CD4-positive, alpha-beta T cell (primary cell): Measurements from ENCODE around the gene KCNH1. TPM values are rescaled to one million over a fixed set of nuclear protein-coding genes. Genes with fewer than 3 reads are reported as not detected.

ENCODE experiments used
- ATAC-seq: fragments of 200-7000 bp; cut with Tn5 transposase; one replicate; pipeline ENCODE4 v1.10.0; 2022; ENCODE audit warnings: mild to moderate bottlenecking; ENCODE audit not compliant: poor library complexity
- CTCF ChIA-PET: fragments of 350-600 bp; sonication (Branson Sonifier 250); formaldehyde crosslinking; loops from one replicate; lab custom pipeline; 2021; ENCODE audit warnings: antibody characterized with exemption, inconsistent platforms; lab: Charles Lee
- POLR2A ChIA-PET: fragments of 350-600 bp; sonication (Branson Sonifier 250); formaldehyde crosslinking; loops from one replicate; lab custom pipeline; 2021; ENCODE audit warnings: antibody characterized with exemption, inconsistent platforms; lab: Charles Lee
- DNase-seq, 14 experiments: peaks; one replicate each; pipeline ENCODE4 v3.0.0-alpha.2; 2013 to 2020; ENCODE audit warnings: mixed read lengths in 2 of 14
- H3K27ac ChIP-seq, 2 donors: one replicate each; pipeline versions ENCODE4 v1.5.1 to v1.7.0; 2013; ENCODE audit warnings: low read length in 2 of 2, low read depth in 1 of 2, mild to moderate bottlenecking in 1 of 2
- H3K27me3 ChIP-seq, 2 experiments: 1 replicate in 1 of 2; 2 replicates in 1 of 2; pipeline versions ENCODE4 v1.6.1 to v1.7.0; 2013; ENCODE audit warnings: low read length in 2 of 2, control low read depth in 1 of 2, mild to moderate bottlenecking in 1 of 2, moderate library complexity in 1 of 2; ENCODE audit not compliant: insufficient read depth in 2 of 2, control insufficient read depth in 1 of 2
- H3K36me3 ChIP-seq: one replicate; pipeline ENCODE4 v1.6.1; 2013; ENCODE audit warnings: low read length, control low read depth; ENCODE audit not compliant: insufficient read depth
- H3K4me1 ChIP-seq: one replicate; pipeline ENCODE4 v1.6.1; 2013; ENCODE audit warnings: low read length, control low read depth; ENCODE audit not compliant: insufficient read depth
- H3K4me3 ChIP-seq: one replicate; pipeline ENCODE4 v1.5.1; 2013; ENCODE audit warnings: mild to moderate bottlenecking, low read length, moderate library complexity
- H3K9me3 ChIP-seq, 2 experiments: 1 replicate in 1 of 2; 2 replicates in 1 of 2; pipeline versions ENCODE4 v1.6.1 to v1.7.0; 2013; ENCODE audit warnings: low read length in 2 of 2, mild to moderate bottlenecking in 2 of 2, control low read depth in 1 of 2, moderate library complexity in 1 of 2; ENCODE audit not compliant: control insufficient read depth in 1 of 2, insufficient read depth in 1 of 2
- H3K27ac Mint-ChIP-seq: one replicate; pipeline ENCODE4 v1.8.0; 2020; ENCODE audit warnings: mixed read lengths
- H3K27me3 Mint-ChIP-seq: one replicate; pipeline ENCODE4 v1.8.0; 2021; ENCODE audit warnings: mixed read lengths
- H3K36me3 Mint-ChIP-seq: one replicate; pipeline ENCODE4 v1.8.0; 2021; ENCODE audit warnings: low read depth, mixed read lengths
- H3K4me1 Mint-ChIP-seq: one replicate; pipeline ENCODE4 v1.8.0; 2021; ENCODE audit warnings: low read depth, mixed read lengths
- H3K4me3 Mint-ChIP-seq: one replicate; pipeline ENCODE4 v1.8.0; 2020; ENCODE audit warnings: mild to moderate bottlenecking, mixed read lengths
- H3K9me3 Mint-ChIP-seq: one replicate; pipeline ENCODE4 v1.8.0; 2020; ENCODE audit warnings: mixed read lengths
- CTCF ChIP-seq: fragments of 200-600 bp; IDR thresholded peaks from one replicate; pipeline ENCODE4 v1.8.0; 2022; ENCODE audit warnings: antibody characterized with exemption, mild to moderate bottlenecking
- intact Hi-C, 2 experiments: fragments of 100-400 bp; cut with DNase I in 1 of 2; cut with micrococcal nuclease in 1 of 2; formaldehyde crosslinking; loops; one replicate each; pipeline versions ENCODE4 v1.15.1 to v1.9.0; 2023 to 2025; cut with DNase I, micrococcal nuclease
- total RNA-seq, 174 experiments: library from RNA in 2 of 174; stranded (reverse) in 2 of 174; gene quantifications; one replicate each; pipeline ENCODE4 v1.2.3 and lab custom pipeline; 2021 to 2026

KCNH1 gene
- total RNA-seq, 2 experiments from 2014 or later: not detected

- no peak for ATAC-seq
- intact Hi-C loops: no loop called here
- no peaks in the 10 kb centered on the region for H3K36me3 Mint-ChIP-seq
- Histone ChIP-seq H3K9me3 (no peaks in the 10 kb centered on the region), H3K4me1 (no peaks in the 10 kb centered on the region), H3K27ac (no peak overlapping the region), H3K4me3 (no peak overlapping the region), H3K27me3 (no peaks in the 10 kb centered on the region), H3K36me3 (no peaks in the 10 kb centered on the region)
- no peak for TF ChIP-seq CTCF
- CTCF ChIA-PET: no interaction called here
- H3K4me3 Mint-ChIP-seq: no peak overlapping the region
- H3K27ac Mint-ChIP-seq: no peak overlapping the region
- H3K9me3 Mint-ChIP-seq: no peaks in the 10 kb centered on the region
- H3K27me3 Mint-ChIP-seq: no peaks in the 10 kb centered on the region
- no peak for DNase-seq
- POLR2A ChIA-PET: no interaction called here
- H3K4me1 Mint-ChIP-seq: no peaks in the 10 kb centered on the region
Observed at GRCh38 chr1:210706246-210706645, 427.7 kb downstream of the KCNH1 start.

- Histone ChIP-seq H3K36me3 (no peaks in the 10 kb centered on the region), H3K9me3 (no peaks in the 10 kb centered on the region), H3K4me1 (no peaks in the 10 kb centered on the region), H3K27me3 (no peaks in the 10 kb centered on the region), H3K27ac (no peak overlapping the region), H3K4me3 (no peak overlapping the region)
- POLR2A ChIA-PET: no interaction called here
- no peak overlapping the region for H3K4me3 Mint-ChIP-seq
- H3K4me1 Mint-ChIP-seq: no peaks in the 10 kb centered on the region
- no peaks in the 10 kb centered on the region for H3K9me3 Mint-ChIP-seq
- intact Hi-C loops: no loop called here
- ATAC-seq (no peak), DNase-seq (no peak)
- H3K27ac Mint-ChIP-seq: no peak overlapping the region
- H3K27me3 Mint-ChIP-seq: no peaks in the 10 kb centered on the region
- TF ChIP-seq CTCF: no peak
- CTCF ChIA-PET: no interaction called here
- H3K36me3 Mint-ChIP-seq: no peaks in the 10 kb centered on the region
Observed at GRCh38 chr1:210705086-210705485, 428.9 kb downstream of the KCNH1 start.

GRCh38 chr1:210703593-210703992, 430.4 kb downstream of the KCNH1 start:
- no peak overlapping the region for H3K4me3 Mint-ChIP-seq
- H3K27me3 Mint-ChIP-seq: no peaks in the 10 kb centered on the region
- H3K9me3 ChIP-seq: peaks cover 0 to 2% of the 10 kb centered on the region in 2 experiments
- no peak overlapping the region for H3K27ac ChIP-seq
- TF ChIP-seq CTCF: no peak
- no peaks in the 10 kb centered on the region for H3K9me3 Mint-ChIP-seq
- H3K36me3 ChIP-seq: no peaks in the 10 kb centered on the region
- no peaks in the 10 kb centered on the region for H3K4me1 ChIP-seq
- ATAC-seq: no peak
- no peak overlapping the region for H3K27ac Mint-ChIP-seq
- H3K4me1 Mint-ChIP-seq: no peaks in the 10 kb centered on the region
- intact Hi-C loops: no loop called here
- ChIA-PET POLR2A (no interaction called here), CTCF (no interaction called here)
- H3K4me3 ChIP-seq: no peak overlapping the region
- H3K36me3 Mint-ChIP-seq: no peaks in the 10 kb centered on the region
- DNase-seq: no peak
- no peaks in the 10 kb centered on the region for H3K27me3 ChIP-seq
